ENCODE data around the gene HEATR5B.
"Not testable (repeated sequence)": the region's sequence is repeated elsewhere in the genome, so short reads cannot be mapped to it uniquely, and the experiment has no call there.

The HEATR5B gene

DNA sequence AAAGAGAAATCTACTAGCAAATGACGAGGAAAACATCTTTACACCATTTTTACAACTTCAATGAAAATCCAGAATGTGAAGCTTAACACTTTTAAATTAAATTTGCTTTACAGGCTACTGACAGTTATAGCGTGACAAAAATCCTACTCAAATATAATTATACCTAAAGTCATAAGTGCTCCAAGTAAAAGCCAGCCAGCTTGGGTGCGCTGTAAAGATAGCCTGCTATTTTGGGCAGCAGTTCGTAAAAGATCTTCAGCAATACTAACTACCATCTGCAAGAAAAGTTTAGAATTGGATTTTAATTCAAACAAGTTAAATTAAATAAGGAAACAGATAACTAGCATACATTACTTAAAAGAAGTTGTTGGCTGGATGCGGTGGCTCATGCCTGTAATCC, 22.4 kb downstream of the HEATR5B start:
- no peak for DNase-seq (ENCODE audit: low read depth in 2 of 2)

- no peak for DNase-seq (ENCODE audit: low read depth in 2 of 2)
Measured at GRCh38 chr2:37061013-37061711, 23.0 kb downstream of the HEATR5B start.

DNA sequence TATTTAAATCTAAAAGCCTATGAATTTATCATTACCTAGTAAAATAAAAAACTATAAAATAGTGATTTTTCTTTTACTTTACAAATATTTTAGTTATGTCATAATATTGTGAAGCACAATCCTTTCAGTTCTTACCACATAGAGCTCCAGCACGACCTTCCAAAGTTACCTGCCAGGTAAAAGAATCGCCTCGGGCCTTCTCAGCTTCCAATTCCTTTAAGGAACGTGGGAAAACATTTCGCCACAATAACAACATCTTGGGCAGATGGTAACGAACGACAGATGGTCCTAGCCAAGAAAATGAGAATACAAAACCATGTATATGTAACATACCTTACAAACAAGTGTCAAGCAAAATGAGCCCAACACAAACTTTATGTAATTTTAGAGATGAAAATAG, 23.7 kb downstream of the HEATR5B start:
- no peak for DNase-seq (ENCODE audit: low read depth in 2 of 2)

DNA sequence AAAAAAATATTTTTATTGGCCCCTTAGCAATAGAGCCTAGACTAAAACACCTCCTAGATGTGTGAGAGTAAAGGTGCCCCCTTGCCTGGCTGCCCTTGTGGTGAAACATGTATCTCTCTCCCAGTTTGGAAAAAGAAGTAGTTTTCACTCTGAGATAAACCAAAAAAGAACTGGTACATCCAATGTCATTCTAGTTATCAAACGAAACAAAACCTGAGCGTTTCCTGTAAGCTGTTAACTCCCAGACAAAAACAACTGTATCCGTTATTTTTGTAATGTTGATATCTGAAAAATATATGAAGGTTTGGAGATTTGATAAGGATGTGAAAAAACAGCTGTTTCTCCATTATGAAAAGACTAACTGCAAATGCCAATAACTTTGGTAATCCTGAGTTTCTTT, 24.3 kb downstream of the HEATR5B start:
- DNase-seq (ENCODE audit: low read depth in 2 of 2), result no peak

GRCh38 chr2:37052600-37053332, 31.4 kb downstream of the HEATR5B start:
- DNase-seq (ENCODE audit: low read depth in 2 of 2), result no peak

DNA sequence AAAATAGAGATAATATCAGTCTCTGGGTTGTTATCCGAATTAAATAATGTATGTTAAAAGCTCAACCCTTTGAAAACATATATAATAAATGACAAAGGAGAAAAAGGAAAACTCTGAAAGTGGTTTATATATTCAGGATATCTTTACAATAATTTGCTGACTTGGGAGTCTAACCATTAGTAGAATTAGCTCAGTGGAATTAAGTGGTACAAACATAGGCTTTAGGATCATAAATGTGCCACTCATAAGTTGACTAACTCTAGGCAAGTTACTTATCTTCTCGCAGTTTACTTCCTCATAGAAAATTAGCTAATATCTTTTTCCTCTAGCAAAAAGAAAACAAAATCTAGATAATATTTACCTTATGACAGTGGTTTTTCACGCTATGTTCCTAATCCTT, 44.6 kb downstream of the HEATR5B start:
- no peak for DNase-seq (ENCODE audit: low read depth in 2 of 2)

- DNase-seq (ENCODE audit: low read depth in 2 of 2), result no peak
Measured at GRCh38 chr2:37037771-37038170, 46.4 kb downstream of the HEATR5B start.

DNA sequence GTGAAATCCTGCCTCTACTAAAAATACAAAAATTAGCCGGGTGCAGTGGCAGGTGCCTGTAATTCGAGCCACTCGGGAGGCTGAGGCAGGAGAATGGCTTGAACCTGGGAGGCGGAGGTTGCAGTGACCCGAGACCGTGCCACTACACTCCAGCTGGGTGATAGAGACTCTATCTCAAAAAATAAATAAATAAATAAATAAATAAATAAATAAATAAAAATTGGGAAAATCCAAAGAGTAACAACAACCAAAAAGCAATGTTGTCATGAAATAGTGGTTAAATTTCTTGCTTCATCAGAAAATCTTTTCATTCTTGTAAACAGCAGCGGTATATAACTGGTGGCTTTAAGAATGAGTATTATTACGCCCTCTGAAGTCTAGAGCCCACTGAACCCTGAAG, 54.4 kb downstream of the HEATR5B start:
- no peak for DNase-seq (ENCODE audit: low read depth in 2 of 2)

DNA sequence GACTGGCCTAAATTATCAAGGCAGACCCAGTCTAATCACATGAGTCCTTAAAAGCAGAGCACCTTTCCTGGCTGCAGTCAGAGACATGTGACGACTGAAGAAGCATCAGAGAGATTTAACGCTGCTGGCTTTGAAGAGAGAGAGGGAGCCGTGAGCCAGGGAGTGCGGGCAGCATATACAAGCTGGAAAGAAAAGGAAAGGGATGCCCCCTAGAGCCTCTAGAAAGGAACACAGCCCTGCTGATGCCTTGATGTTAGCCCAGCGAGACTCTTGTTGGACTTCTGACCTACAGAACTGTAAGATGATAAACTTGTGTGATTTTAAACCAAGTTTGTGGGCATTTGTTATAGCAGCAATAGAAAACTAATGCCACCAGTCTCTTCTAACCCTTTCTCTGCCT, 58.1 kb downstream of the HEATR5B start:
- no peak for DNase-seq (ENCODE audit: low read depth in 2 of 2)

- no peak for DNase-seq (ENCODE audit: low read depth in 2 of 2)
Measured at GRCh38 chr2:37020887-37021796, 63.0 kb downstream of the HEATR5B start.

- DNase-seq (ENCODE audit: low read depth in 2 of 2), result no peak
Measured at GRCh38 chr2:37020212-37020886, 63.8 kb downstream of the HEATR5B start.

DNA sequence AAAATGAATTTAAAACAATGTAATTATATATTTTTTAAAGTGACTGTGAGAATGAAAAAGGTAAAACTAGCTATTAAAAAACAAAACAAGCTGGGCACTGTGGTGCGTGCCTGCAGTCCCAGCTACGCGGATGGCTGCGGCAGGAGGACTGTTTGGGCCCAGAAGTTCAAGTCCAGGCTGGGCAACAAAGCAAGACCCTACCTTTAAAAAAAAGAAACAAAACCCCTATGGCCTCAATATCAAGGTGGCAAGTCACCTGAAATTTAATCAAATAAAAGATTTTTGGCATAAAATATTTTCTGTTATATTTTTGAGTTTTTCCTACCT, 70.9 kb downstream of the HEATR5B start:
- no peak for DNase-seq (ENCODE audit: low read depth in 2 of 2)

GRCh38 chr2:37011130-37011529, 73.0 kb downstream of the HEATR5B start:
- DNase-seq (ENCODE audit: low read depth in 2 of 2), result no peak

GRCh38 chr2:37005118-37005868, 78.9 kb downstream of the HEATR5B start:
- no peak for DNase-seq (ENCODE audit: low read depth in 2 of 2)

GRCh38 chr2:37000988-37001556, 83.1 kb downstream of the HEATR5B start:
- no peak for DNase-seq (ENCODE audit: low read depth in 2 of 2)

DNA sequence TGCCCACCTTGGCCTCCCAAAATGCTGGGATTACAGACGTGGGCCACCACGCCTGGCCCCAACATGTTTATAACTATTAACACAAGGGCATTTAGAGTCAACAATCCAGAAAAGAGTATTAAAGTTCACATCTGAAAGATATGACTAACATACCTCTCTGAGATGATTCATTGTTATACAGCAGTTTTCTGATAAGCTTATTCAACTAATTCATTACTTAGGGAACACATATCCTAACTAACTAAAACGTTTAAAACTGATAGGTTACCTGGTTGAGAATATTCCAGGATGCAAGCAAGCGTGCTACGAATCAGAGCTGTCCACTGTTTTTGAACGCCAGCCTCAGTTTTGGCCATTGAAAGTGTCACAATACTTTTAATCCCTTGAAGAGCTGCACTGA, 83.9 kb downstream of the HEATR5B start:
- no peak for DNase-seq (ENCODE audit: low read depth in 2 of 2)

DNA sequence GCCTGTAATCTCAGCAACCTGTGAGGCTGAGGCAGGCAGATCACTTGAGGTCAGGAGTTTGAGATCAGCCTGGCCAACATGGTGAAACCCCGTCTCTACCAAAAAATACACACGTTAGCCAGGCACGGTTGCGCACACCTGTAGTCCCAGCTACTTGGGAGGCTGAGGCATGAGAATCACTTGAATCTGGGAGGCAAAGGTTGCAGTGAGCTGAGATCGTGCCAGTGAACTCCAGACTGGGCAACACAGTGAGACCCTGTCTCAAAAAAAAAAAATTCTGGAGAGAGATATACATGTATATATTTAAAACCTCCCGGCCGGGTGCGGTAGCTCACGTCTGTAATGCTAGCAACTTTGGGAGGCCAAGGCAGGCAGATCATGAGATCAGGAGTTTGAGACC, 84.8 kb downstream of the HEATR5B start:
- not testable (repeated sequence) for DNase-seq (ENCODE audit: low read depth in 2 of 2)

GRCh38 chr2:36993841-36994620, 90.1 kb downstream of the HEATR5B start:
- no peak for DNase-seq (ENCODE audit: low read depth in 2 of 2)

DNA sequence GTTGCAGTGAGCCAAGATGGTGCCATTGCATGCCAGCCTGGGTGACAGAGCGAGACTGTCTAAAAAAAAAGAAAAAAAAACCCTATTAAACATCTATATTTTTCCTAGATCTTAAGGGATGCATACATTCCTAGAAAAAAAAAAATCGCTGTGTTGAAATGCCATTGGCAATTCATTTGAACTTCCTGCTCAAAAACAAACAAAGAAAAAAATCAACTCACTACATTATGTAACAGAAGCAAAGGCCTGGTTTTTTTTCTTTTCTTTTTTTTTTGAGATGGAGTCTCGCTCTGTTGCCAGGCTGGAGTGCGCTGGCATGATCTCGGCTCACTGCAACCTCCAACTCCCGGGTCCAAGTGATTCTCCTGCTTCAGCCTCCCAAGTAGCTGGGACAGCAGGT, 96.2 kb downstream of the HEATR5B start:
- DNase-seq (ENCODE audit: low read depth in 2 of 2), result no peak

GRCh38 chr2:36982467-36982866, 101.7 kb downstream of the HEATR5B start:
- no peak for DNase-seq (ENCODE audit: low read depth in 2 of 2)
